Panc1 (cell line): Measurements from ENCODE around the gene CNGA3. TPM values are rescaled to one million over a fixed set of nuclear protein-coding genes. Genes with fewer than 3 reads are reported as not detected.

ENCODE experiments used
- ATAC-seq: fragments of 200-7000 bp; cut with Tn5 transposase; 2 replicates; pipeline ENCODE4 v1.9.1; 2020; ENCODE audit warnings: mild to moderate bottlenecking, moderate library complexity
- BruUV-seq: library from RNA; stranded (reverse); fragments of 400-500 nt; replicated peaks from 2 replicates; lab custom pipeline; 2021; lab: Mats Ljungman, UMichigan
- CTCF ChIA-PET: fragments of 300-600 bp; sonication (Branson Sonifier 250); formaldehyde crosslinking; loops from one replicate; lab custom pipeline; 2022; ENCODE audit warnings: antibody characterized with exemption; lab: Charles Lee
- POLR2A ChIA-PET: fragments of 300-600 bp; sonication (Branson Sonifier 250); formaldehyde crosslinking; loops from one replicate; lab custom pipeline; 2022; ENCODE audit warnings: antibody characterized with exemption; lab: Charles Lee
- DNase-seq: peaks from one replicate; pipeline ENCODE4 v3.0.0-alpha.2; 2010; ENCODE audit warnings: low read depth, low spot score
- H3K27ac ChIP-seq: 2 replicates; pipeline ENCODE4 v1.5.1; 2011; ENCODE audit warnings: mild to moderate bottlenecking, low read length, inconsistent platforms
- H3K27me3 ChIP-seq: fragments of 200-500 bp; sonication (Bioruptor generic); 2 replicates; pipeline ENCODE4 v1.6.0; 2014; ENCODE audit warnings: low read length, inconsistent platforms; ENCODE audit not compliant: control insufficient read depth, insufficient read depth
- H3K36me3 ChIP-seq: fragments of 200-500 bp; sonication (Bioruptor generic); 2 replicates; pipeline ENCODE4 v1.5.1; 2014; ENCODE audit warnings: inconsistent platforms, mild to moderate bottlenecking, low read length, moderate library complexity; ENCODE audit not compliant: control insufficient read depth, insufficient read depth
- H3K4me1 ChIP-seq: 2 replicates; pipeline ENCODE4 v1.5.1; 2011; ENCODE audit warnings: inconsistent platforms, mild to moderate bottlenecking, low read length, moderate library complexity; ENCODE audit not compliant: control insufficient read depth, insufficient read depth
- H3K4me3 ChIP-seq, 2 experiments: 2 replicates each; pipeline ENCODE4 v1.5.1; 2011 to 2012; ENCODE audit warnings: low read depth in 2 of 2, low read length in 2 of 2, mild to moderate bottlenecking in 2 of 2, inconsistent platforms in 1 of 2, moderate library complexity in 1 of 2
- H3K9me3 ChIP-seq: fragments of 200-500 bp; sonication (Bioruptor generic); 2 replicates; pipeline ENCODE4 v1.5.1; 2014; ENCODE audit warnings: low read depth, mild to moderate bottlenecking, inconsistent platforms, low read length, moderate library complexity; ENCODE audit not compliant: control insufficient read depth, insufficient read depth
- CTCF ChIP-seq: fragments of 450-650 bp; IDR thresholded peaks from 2 replicates; pipeline ENCODE4 v1.5.1; 2017; ENCODE audit warnings: mild to moderate bottlenecking
- POLR2AphosphoS5 ChIP-seq: IDR thresholded peaks from 2 replicates; pipeline ENCODE4 v1.6.1; 2012; ENCODE audit warnings: mild to moderate bottlenecking, low read depth, low read length, moderate library complexity
- REST ChIP-seq, 2 experiments: IDR thresholded peaks; 2 replicates each; pipeline ENCODE4 v1.6.1; 2011 to 2012; ENCODE audit warnings: low read depth in 2 of 2, control low read depth in 1 of 2, low read length in 1 of 2, mild to moderate bottlenecking in 1 of 2, moderate library complexity in 1 of 2; ENCODE audit not compliant: insufficient read depth in 1 of 2
- SIN3A ChIP-seq: IDR thresholded peaks from 2 replicates; pipeline ENCODE4 v1.6.1; 2012; ENCODE audit warnings: low read depth, mild to moderate bottlenecking, low read length, moderate library complexity, borderline replicate concordance; ENCODE audit not compliant: insufficient read depth
- TCF7L2 ChIP-seq: IDR thresholded peaks from 2 replicates; pipeline ENCODE4 v1.6.1; 2011; ENCODE audit warnings: mild to moderate bottlenecking, low read depth, low read length, inconsistent platforms
- in situ Hi-C: cut with HindIII; loops from 2 replicates; pipeline ENCODE4 v1.10.0; 2016; ENCODE audit warnings: low sequenced_read_pairs, low pct_unique_long_range_greater_than_20kb
- intact Hi-C: fragments of 100-400 bp; cut with micrococcal nuclease; formaldehyde crosslinking; loops from one replicate; pipeline ENCODE4 v1.10.0; 2022; ENCODE audit not compliant: unreplicated experiment
- total RNA-seq: library from RNA; stranded (reverse); gene quantifications from one replicate; pipeline ENCODE4 v1.2.1, GENCODE V29; 2021; ENCODE audit not compliant: unreplicated experiment

Gene CNGA3
- total RNA-seq, 1 experiment from 2014 or later, result not detected

GRCh38 chr2:98436734-98437133, 90.5 kb downstream of the CNGA3 start:
- no TSS peak for BruUV-seq
- no peak for TF ChIP-seq CTCF
- no peak for TF ChIP-seq POLR2AphosphoS5
- TF ChIP-seq TCF7L2, result no peak
- TF ChIP-seq REST (IDR thresholded peaks at IDR 0.05; ENCODE audit: insufficient read depth in 1 of 2, low read depth in 2 of 2, low read length in 1 of 2), result no peak
- no peak for TF ChIP-seq SIN3A
- POLR2A ChIA-PET, result no interaction called here
- DNase-seq (no peak), ATAC-seq (no peak)
- Histone ChIP-seq H3K9me3 (peaks cover 2% of the 10 kb centered on the region; the same call in 1 of the 2 replicates), H3K27ac (no peak overlapping the region), H3K4me1 (no peaks in the 10 kb centered on the region), H3K27me3 (peaks cover 6% of the 10 kb centered on the region), H3K4me3 (no peak overlapping the region), H3K36me3 (no peaks in the 10 kb centered on the region)
- in situ Hi-C loops (no loop called here), intact Hi-C loops (no loop called here)
- CTCF ChIA-PET, result no interaction called here

- Histone ChIP-seq H3K27me3 (peaks cover 6% of the 10 kb centered on the region), H3K36me3 (no peaks in the 10 kb centered on the region), H3K4me3 (no peak overlapping the region), H3K9me3 (no peaks in the 10 kb centered on the region), H3K4me1 (no peaks in the 10 kb centered on the region), H3K27ac (no peak overlapping the region)
- intact Hi-C loops (no loop called here), in situ Hi-C loops (no loop called here)
- ATAC-seq (no peak), DNase-seq (no peak)
- ChIA-PET CTCF (no interaction called here), POLR2A (no interaction called here)
- no TSS peak for BruUV-seq
- TF ChIP-seq SIN3A (no peak), REST (IDR thresholded peaks at IDR 0.05; ENCODE audit: insufficient read depth in 1 of 2, low read depth in 2 of 2, low read length in 1 of 2) (no peak), CTCF (no peak), TCF7L2 (no peak), POLR2AphosphoS5 (no peak)
Observed at GRCh38 chr2:98438190-98439133, 92.2 kb downstream of the CNGA3 start.
